SK-N-SH (cell line): ENCODE data around the gene CAPN9. TPM values are rescaled to one million over a fixed set of nuclear protein-coding genes. Genes with fewer than 3 reads are reported as not detected.

Experiments
- CTCF ChIA-PET: fragments of 300-600, 350-600 bp; formaldehyde crosslinking; extraction: SDS; loops from one replicate; lab custom pipeline; 2021; lab: Yijun Ruan, JAX
- POLR2A ChIA-PET: fragments of 350-600 bp; sonication (Branson Sonifier 250); formaldehyde crosslinking; extraction: SDS; loops from one replicate; lab custom pipeline; 2020; ENCODE audit warnings: antibody characterized with exemption, inconsistent platforms; lab: Yijun Ruan, JAX
- DNase-seq: peaks from one replicate; pipeline ENCODE4 v3.0.0; 2012
- H2AFZ ChIP-seq: fragments of 200-600 bp; sonication (generic); 2 replicates; pipeline ENCODE4 v1.8.1; 2016; ENCODE audit warnings: antibody characterized with exemption, mild to moderate bottlenecking, low read depth
- H3F3A ChIP-seq: fragments of 200-600 bp; sonication (generic); replicated peaks from 2 replicates; pipeline ENCODE3; 2016; ENCODE audit warnings: antibody characterized with exemption, mild to moderate bottlenecking; ENCODE audit not compliant: insufficient read depth
- H3K27ac ChIP-seq, 2 experiments: fragments of 200-500 bp in 1 of 2; fragments of 200-600 bp in 1 of 2; sonication (Bioruptor generic) in 1 of 2; sonication (generic), shearing (Covaris generic) in 1 of 2; 2 replicates each; pipeline versions ENCODE4 v1.5.1 to v1.6.1; 2014 to 2016; ENCODE audit warnings: low read depth in 2 of 2, inconsistent platforms in 1 of 2, low read length in 1 of 2, mild to moderate bottlenecking in 1 of 2, mixed read lengths in 1 of 2
- H3K27me3 ChIP-seq: fragments of 200-600 bp; sonication (generic), shearing (Covaris generic); 2 replicates; pipeline ENCODE4 v1.6.1; 2016; ENCODE audit warnings: mixed run types; ENCODE audit not compliant: insufficient read depth
- H3K36me3 ChIP-seq, 2 experiments: fragments of 200-500 bp in 1 of 2; fragments of 200-600 bp in 1 of 2; sonication (Bioruptor generic) in 1 of 2; sonication (generic) in 1 of 2; replicated peaks in 1 of 2; 2 replicates each; pipeline versions ENCODE3 to v1.5.1; 2014 to 2016; ENCODE audit warnings: low read length in 1 of 2, mild to moderate bottlenecking in 1 of 2; ENCODE audit not compliant: insufficient read depth in 2 of 2, control insufficient read depth in 1 of 2
- H3K4me1 ChIP-seq, 2 experiments: fragments of 200-500 bp in 1 of 2; fragments of 200-600 bp in 1 of 2; sonication (Bioruptor generic) in 1 of 2; sonication (generic), shearing (Covaris generic) in 1 of 2; 2 replicates each; pipeline versions ENCODE4 v1.5.1 to v1.6.1; 2014 to 2016; ENCODE audit warnings: low read depth in 1 of 2, low read length in 1 of 2, mixed run types in 1 of 2; ENCODE audit not compliant: insufficient read depth in 2 of 2, control insufficient read depth in 1 of 2
- H3K4me2 ChIP-seq: fragments of 200-600 bp; sonication (generic), shearing (Covaris generic); 2 replicates; pipeline ENCODE4 v1.6.1; 2017; ENCODE audit warnings: mixed run types
- H3K4me3 ChIP-seq, 2 experiments: fragments of 200-500 bp in 1 of 2; fragments of 200-600 bp in 1 of 2; sonication (Bioruptor generic) in 1 of 2; sonication (generic), shearing (Covaris generic) in 1 of 2; 2 replicates each; pipeline versions ENCODE4 v1.5.1 to v1.8.1; 2014 to 2016; ENCODE audit warnings: low read depth in 2 of 2, inconsistent platforms in 1 of 2, low read length in 1 of 2, mild to moderate bottlenecking in 1 of 2, mixed read lengths in 1 of 2, moderate library complexity in 1 of 2
- H3K79me2 ChIP-seq: fragments of 200-600 bp; sonication (generic); 2 replicates; pipeline ENCODE4 v1.8.1; 2017; ENCODE audit warnings: mild to moderate bottlenecking; ENCODE audit not compliant: insufficient read depth
- H3K9ac ChIP-seq: fragments of 200-600 bp; sonication (generic); 2 replicates; pipeline ENCODE4 v1.6.1; 2017; ENCODE audit warnings: mixed run types
- H3K9me2 ChIP-seq: fragments of 200-600 bp; sonication (generic); 2 replicates; pipeline ENCODE4 v1.6.1; 2017; ENCODE audit warnings: mixed run types
- H3K9me3 ChIP-seq: fragments of 200-600 bp; sonication (generic); 2 replicates; pipeline ENCODE4 v1.6.1; 2017; ENCODE audit warnings: mixed run types, mild to moderate bottlenecking, moderate library complexity
- H4K20me1 ChIP-seq: fragments of 200-600 bp; sonication (generic); 2 replicates; pipeline ENCODE4 v1.6.1; 2017; ENCODE audit warnings: mild to moderate bottlenecking, mixed run types; ENCODE audit not compliant: insufficient read depth
- EP300 ChIP-seq, 2 experiments: IDR thresholded peaks; 2 replicates each; pipeline versions ENCODE4 v1.4.0 to v1.6.1; 2012; ENCODE audit warnings: borderline replicate concordance in 1 of 2, low read depth in 1 of 2, low read length in 1 of 2
- EZH2phosphoT487 ChIP-seq: fragments of 200-600 bp; sonication (generic); IDR thresholded peaks from 2 replicates; pipeline ENCODE4 v1.6.1; 2017; ENCODE audit warnings: low read depth, mixed run types, mild to moderate bottlenecking, antibody characterized with exemption, moderate library complexity, borderline replicate concordance
- FOXJ3 ChIP-seq: sonication (generic); formaldehyde crosslinking; IDR thresholded peaks from 2 replicates; pipeline ENCODE4 v1.5.1; 2020; ENCODE audit warnings: mild to moderate bottlenecking, missing genetic modification reagents
- FOXM1 ChIP-seq: IDR thresholded peaks from 2 replicates; pipeline ENCODE4 v1.4.0; 2012; ENCODE audit warnings: low read depth, mild to moderate bottlenecking
- IRF3 ChIP-seq: fragments of 150-350 bp; IDR thresholded peaks from 2 replicates; pipeline ENCODE4 v1.6.1; 2016; ENCODE audit warnings: mild to moderate bottlenecking, low read depth, low read length
- MAX ChIP-seq: IDR thresholded peaks from 2 replicates; pipeline ENCODE4 v1.4.0; 2012; ENCODE audit warnings: low read depth
- MEF2A ChIP-seq: IDR thresholded peaks from 2 replicates; pipeline ENCODE4 v1.4.0; 2012; ENCODE audit warnings: low read depth, borderline replicate concordance
- MXI1 ChIP-seq: IDR thresholded peaks from 2 replicates; pipeline ENCODE4 v1.6.1; 2012; ENCODE audit warnings: mild to moderate bottlenecking, low read depth, low read length, improper control_type of control experiment
- NRF1 ChIP-seq: IDR thresholded peaks from 2 replicates; pipeline ENCODE4 v1.6.1; 2012; ENCODE audit warnings: low read depth, mild to moderate bottlenecking, low read length
- PBX3 ChIP-seq: IDR thresholded peaks from 2 replicates; pipeline ENCODE4; 2012
- RCOR1 ChIP-seq: fragments of 150-350 bp; IDR thresholded peaks from 2 replicates; pipeline ENCODE4 v1.6.1; 2017; ENCODE audit warnings: antibody characterized with exemption, low read length
- REST ChIP-seq: IDR thresholded peaks from 2 replicates; pipeline ENCODE4 v1.6.1; 2012; ENCODE audit warnings: mild to moderate bottlenecking, low read depth, low read length, moderate library complexity
- RXRA ChIP-seq: IDR thresholded peaks from 2 replicates; pipeline ENCODE4 v1.4.0; 2012; ENCODE audit warnings: low read depth, mild to moderate bottlenecking, borderline replicate concordance
- SIN3A ChIP-seq: IDR thresholded peaks from 2 replicates; pipeline ENCODE4 v1.6.1; 2012; ENCODE audit warnings: low read depth, mild to moderate bottlenecking, low read length, moderate library complexity, borderline replicate concordance
- TAF1 ChIP-seq: IDR thresholded peaks from 2 replicates; pipeline ENCODE4 v1.6.1; 2012; ENCODE audit warnings: low read depth, mild to moderate bottlenecking, low read length, moderate library complexity, borderline replicate concordance
- TCF12 ChIP-seq: IDR thresholded peaks from 2 replicates; pipeline ENCODE4 v1.4.0; 2012
- YY1 ChIP-seq: IDR thresholded peaks from 2 replicates; pipeline ENCODE4 v1.4.0; 2012; ENCODE audit warnings: low read depth, mild to moderate bottlenecking
- ZBTB33 ChIP-seq: IDR thresholded peaks from 2 replicates; pipeline ENCODE4 v1.4.0; 2012; ENCODE audit warnings: low read depth, borderline replicate concordance
- WGBS: methylation state at CpG from one replicate; pipeline ENCODE4 v1.1.6; 2017; ENCODE audit warnings: low lambda C conversion rate; 5-methylcytosine and 5-hydroxymethylcytosine counted together
- polyA plus RNA-seq, 3 experiments: library from polyadenylated mRNA; depleted of rRNA; stranded (reverse); fragments of >200 nt; gene quantifications; 2 replicates each; pipeline ENCODE4 v1.2.3, GENCODE V29; 2012

CAPN9 gene
- polyA plus RNA-seq, 1 of the 3 experiments (the other 2 are of a cell fraction) = not detected

GRCh38 chr1:230781594-230781993, 34.4 kb downstream of the CAPN9 start:
- ChIA-PET POLR2A (no interaction called here), CTCF (interaction anchor here (0.9 to 1.7 kb wide), 4 partner anchors 9 to 139 kb away, joined by 3 to 7 read pairs (median 3); no protein-coding TSS in a partner anchor)
- Histone ChIP-seq H3K4me1 (no peaks in the 10 kb centered on the region), H3K4me3 (no peak overlapping the region), H2AFZ (no peak overlapping the region), H3K27me3 (no peaks in the 10 kb centered on the region), H3F3A (no peaks in the 10 kb centered on the region), H3K9ac (no peak overlapping the region), H3K9me3 (no peaks in the 10 kb centered on the region), H4K20me1 (no peaks in the 10 kb centered on the region), H3K36me3 (no peaks in the 10 kb centered on the region), H3K9me2 (no peaks in the 10 kb centered on the region), H3K27ac (no peak overlapping the region), H3K79me2 (no peaks in the 10 kb centered on the region), H3K4me2 (no peak overlapping the region)
- TF ChIP-seq ZBTB33 = no peak
- TF ChIP-seq EZH2phosphoT487 = no peak
- TF ChIP-seq TCF12 = no peak
- TF ChIP-seq REST = no peak
- TF ChIP-seq TAF1 = no peak
- no peak for TF ChIP-seq NRF1
- no peak for TF ChIP-seq SIN3A
- no peak for TF ChIP-seq PBX3
- no peak for TF ChIP-seq MEF2A
- TF ChIP-seq FOXM1 = no peak
- no peak for TF ChIP-seq EP300 (IDR thresholded peaks at IDR 0.05; ENCODE audit: borderline replicate concordance in 1 of 2, low read depth in 1 of 2, low read length in 1 of 2)
- TF ChIP-seq MXI1 = no peak
- TF ChIP-seq IRF3 = no peak
- no peak for TF ChIP-seq RCOR1
- TF ChIP-seq MAX = no peak
- TF ChIP-seq FOXJ3 = no peak
- no peak for TF ChIP-seq YY1
- TF ChIP-seq RXRA = no peak
- WGBS = 63% methylated on average over 3 of the region's 3 CpGs
- no peak for DNase-seq
